Stimulated activated CD4-positive, alpha-beta T cell treated with anti-CD3 and anti-CD28 coated beads, Interleukin-4, amount 100 ng/mL, for 4 hours (primary cell): Measurements from ENCODE around the gene HIVEP3.

Experiments used
- DNase-seq, 2 experiments: peaks; one replicate each; pipeline ENCODE4 v3.0.0-alpha.2; 2020

The HIVEP3 gene

GRCh38 chr1:41608211-41608610, 310.5 kb downstream of the HIVEP3 start:
- no peak for DNase-seq

DNA sequence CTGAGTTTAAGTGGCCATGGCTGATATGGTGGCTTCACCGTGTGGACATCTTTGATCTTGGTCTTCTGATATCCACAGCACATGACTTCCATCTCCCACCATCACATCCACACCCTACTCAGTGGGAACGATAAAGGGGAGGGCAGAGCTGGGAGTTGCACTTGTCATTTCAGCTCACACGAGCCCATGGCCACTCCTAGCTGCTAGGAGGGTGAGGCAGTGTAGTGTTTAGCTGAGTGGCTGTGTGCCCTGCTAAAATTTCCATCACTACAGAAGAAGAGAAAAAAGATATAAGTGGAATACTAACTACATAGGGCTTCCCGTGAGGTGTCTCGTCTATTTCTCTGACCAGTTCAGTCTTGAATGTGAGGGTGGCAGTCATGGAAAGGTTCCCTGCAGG, 310.9 kb downstream of the HIVEP3 start:
- no peak for DNase-seq

- no peak for DNase-seq
Observed at GRCh38 chr1:41599912-41600311, 318.8 kb downstream of the HIVEP3 start.

DNA sequence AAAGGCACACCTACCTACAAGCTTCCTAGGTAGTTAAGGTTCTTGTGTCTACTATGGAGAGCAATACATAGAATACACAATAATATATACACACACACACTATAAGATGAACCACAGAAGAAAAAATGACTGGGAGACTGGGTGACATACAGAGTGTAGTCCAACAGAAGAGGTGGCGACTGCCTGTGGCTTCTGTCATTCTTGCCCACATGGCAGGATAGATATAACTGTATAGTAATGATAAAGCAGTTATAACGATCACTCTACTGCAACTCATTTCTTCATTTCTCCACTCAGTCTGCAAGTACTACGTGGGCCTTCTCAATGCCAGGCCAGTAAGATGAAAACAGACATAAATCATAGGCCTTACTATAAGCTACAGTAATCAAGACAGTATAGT, 320.4 kb downstream of the HIVEP3 start:
- DNase-seq, result no peak

- no peak for DNase-seq
Observed at GRCh38 chr1:41592451-41593125, 326.1 kb downstream of the HIVEP3 start.

- no peak for DNase-seq
Observed at GRCh38 chr1:41591891-41592290, 326.8 kb downstream of the HIVEP3 start.

- DNase-seq, result no peak
Observed at GRCh38 chr1:41590331-41590730, 328.4 kb downstream of the HIVEP3 start.

DNA sequence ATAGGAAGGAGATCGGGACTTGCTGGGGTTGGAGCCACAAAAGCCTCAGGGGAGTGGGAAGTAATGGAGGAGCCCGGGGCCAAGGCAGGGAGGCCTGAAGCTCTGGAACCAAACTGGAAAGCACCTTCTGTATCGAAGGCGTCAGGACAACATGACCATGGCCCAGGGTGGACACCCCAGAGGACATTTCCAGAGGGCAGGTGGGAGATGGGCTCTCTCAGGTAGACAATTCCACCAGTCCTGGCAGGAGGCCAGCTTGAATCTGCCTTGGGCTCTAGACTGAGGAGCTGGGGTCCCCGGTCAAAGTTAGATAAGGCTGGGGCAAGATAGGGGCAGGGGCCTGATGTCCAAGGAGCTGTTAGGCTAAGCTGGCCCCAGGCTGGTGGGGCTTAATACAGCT, 329.3 kb downstream of the HIVEP3 start:
- no peak for DNase-seq

GRCh38 chr1:41588334-41588875, 330.3 kb downstream of the HIVEP3 start:
- no peak for DNase-seq

GRCh38 chr1:41587791-41588190, 330.9 kb downstream of the HIVEP3 start:
- DNase-seq, result no peak

- no peak for DNase-seq
Observed at GRCh38 chr1:41586230-41586629, 332.5 kb downstream of the HIVEP3 start.

DNA sequence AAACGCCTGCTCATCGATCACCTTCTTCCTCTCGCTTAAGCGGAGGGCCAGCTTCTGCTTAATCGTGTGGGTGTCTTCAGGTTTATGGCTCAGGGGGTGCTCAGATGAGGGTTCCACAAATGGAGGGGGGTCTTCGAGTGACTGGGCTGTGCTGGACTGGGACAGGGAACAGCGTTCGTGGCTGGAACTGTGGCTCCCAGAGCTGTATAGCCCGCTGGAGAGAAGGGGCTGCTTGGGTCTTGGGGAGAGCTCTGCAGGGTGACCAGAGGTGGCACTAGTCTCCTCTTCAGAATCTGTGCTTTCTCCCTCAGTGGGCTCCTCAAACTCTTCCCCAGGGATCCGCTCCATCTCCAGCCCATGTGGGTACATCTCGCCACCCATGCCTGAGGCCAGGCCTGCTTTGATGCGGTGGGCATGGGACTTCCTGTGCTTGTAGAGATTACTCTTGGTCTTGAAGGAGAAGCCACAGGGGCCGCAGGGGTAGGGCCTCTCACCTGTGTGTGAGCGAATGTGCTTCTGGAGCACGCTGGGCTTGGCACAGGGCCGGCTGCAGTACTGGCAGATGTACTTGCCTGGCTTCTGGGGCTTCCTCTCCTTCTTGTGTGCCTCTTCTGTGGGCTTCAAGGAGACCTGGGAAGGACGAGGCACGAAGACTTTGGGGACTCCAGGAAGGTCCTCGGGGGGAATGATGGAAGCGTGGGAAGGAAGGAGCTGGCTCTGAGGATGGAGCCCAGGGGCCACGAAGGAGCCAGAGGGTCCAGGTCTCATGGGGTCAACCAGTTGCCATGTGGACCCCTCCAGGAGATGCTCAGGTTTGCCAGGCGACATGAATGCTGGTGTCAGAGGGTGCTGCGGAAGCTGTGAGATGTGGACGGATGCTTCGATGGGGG, 334.8 kb downstream of the HIVEP3 start:
- no peak for DNase-seq

GRCh38 chr1:41582851-41583657, 335.7 kb downstream of the HIVEP3 start:
- DNase-seq, result no peak

- DNase-seq, result no peak
Observed at GRCh38 chr1:41582351-41582750, 336.4 kb downstream of the HIVEP3 start.

GRCh38 chr1:41582004-41582325, 336.8 kb downstream of the HIVEP3 start:
- no peak for DNase-seq

DNA sequence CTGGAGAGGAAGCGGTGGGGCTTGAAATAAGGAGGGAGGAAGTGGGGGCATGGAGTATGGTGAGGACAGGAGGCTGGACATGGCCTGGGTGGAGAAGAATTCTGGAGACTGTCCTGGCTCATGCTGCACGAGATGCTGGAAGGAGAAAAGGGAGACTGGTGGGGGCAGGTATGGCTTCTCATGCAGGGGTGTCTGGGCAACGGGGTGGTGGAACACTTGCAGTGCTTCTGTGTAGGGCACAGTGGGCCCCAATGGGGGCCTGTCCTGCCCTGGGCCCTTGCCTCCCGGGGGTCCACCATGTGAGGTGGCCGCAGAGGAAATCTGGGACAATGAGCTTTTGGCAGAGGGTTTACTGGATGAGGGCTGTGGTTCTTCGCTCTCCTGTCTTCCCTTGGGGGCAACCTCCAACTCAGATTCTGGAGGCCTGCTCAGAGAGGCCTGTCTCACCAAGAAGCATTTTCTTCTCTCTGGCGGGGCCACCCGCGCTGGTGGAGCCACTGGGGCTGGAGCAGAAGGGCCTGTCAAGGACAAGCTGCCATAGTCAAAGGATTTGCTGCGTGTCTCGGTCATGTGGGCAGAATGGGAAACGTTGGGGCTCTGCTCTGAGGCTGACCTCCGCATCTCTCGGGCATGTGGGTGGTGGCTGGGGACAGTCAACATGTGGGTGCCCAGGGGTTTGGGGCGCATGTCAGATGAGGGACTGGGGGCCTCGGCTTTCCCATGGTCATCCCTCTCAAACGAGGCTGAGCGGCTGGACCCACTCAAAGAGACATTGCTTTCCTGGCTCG, 337.3 kb downstream of the HIVEP3 start:
- DNase-seq, result no peak

DNA sequence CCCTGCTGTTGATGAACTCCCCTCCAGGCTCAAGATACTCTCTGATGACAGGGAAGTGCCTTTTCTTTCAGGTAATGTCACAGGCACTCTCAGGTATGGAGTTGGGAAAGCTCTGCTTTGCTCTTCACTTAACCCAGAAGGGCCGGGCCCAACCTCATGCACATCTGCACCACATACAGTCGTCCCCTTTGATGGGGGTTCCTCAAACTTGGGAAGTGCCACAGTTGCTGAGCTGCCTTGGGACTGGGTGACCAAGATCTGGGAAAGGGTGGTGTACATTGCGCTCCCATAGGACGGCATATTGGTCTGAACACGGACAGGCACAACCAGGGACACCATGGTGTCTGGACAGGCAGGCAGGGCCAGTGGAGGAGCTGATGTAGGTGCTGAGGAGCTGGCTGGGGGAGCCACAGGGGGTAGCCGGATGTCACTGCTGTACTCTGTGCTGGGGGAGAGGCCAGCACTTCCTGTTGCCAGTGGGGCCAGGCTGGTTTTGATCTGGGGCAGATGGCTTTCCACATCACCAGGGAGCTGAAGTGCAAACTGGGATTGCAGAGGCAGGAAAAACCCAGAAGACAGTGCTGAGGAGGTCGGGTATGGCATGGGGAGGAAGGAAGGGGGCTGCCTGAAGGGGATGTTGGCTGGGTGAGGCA, 338.1 kb downstream of the HIVEP3 start:
- no peak for DNase-seq

GRCh38 chr1:41580021-41580420, 338.7 kb downstream of the HIVEP3 start:
- DNase-seq, result no peak

- DNase-seq, result no peak
Observed at GRCh38 chr1:41578712-41579335, 339.9 kb downstream of the HIVEP3 start.

GRCh38 chr1:41576620-41577019, 342.1 kb downstream of the HIVEP3 start:
- DNase-seq, result no peak

DNA sequence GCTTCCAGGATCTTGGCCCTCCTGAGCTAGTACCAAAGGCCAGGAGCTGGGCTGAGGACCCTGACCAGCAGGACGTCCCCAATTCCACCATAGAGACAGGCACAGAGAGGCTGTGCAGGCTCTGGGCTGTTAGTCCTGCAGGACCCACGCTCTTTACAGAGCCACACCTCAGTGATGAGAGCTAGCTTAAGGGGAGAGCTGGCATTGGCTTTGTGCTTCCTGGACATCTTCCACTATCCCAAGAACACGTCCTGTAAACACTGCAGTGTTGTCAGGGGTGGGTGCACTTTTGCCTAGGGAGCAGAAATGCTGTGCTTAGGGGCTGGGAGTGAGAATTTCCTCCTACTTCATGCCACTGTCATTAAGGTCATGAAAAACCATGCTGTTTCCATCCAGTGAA, 342.5 kb downstream of the HIVEP3 start:
- no peak for DNase-seq

DNA sequence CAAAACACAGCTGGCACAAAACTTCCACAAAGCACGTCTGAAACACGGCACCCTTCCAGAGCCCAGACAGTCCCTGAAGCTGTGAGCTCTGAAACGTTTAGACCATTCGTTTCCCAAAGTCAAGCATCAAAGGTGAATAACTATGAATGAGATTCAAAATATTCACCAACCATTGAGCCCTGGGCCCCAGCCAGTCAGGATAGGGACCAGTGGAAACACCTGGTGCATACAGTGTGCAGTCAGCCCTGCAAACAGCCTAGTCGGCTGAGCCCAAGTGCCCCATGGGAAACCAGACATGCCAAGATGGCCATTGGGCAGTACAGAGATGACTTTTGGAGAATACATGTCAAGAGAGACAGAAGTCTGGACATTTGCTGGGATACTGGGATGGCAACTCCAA, 343.9 kb downstream of the HIVEP3 start:
- DNase-seq, result no peak
